Neural progenitor cell (in vitro differentiated cells): ENCODE data around the gene CD200R1L. TPM values are rescaled to one million over a fixed set of nuclear protein-coding genes. Genes with fewer than 3 reads are reported as not detected.

Source experiments
- DNase-seq: peaks from one replicate; pipeline ENCODE4 v3.0.0-alpha.2; 2016; ENCODE audit warnings: low spot score
- H2AFZ ChIP-seq: fragments of 200-600 bp; sonication (generic); replicated peaks from 2 replicates; pipeline ENCODE4 v1.6.1; 2016; ENCODE audit warnings: antibody characterized with exemption
- H3F3A ChIP-seq: fragments of 200-600 bp; sonication (generic); 2 replicates; pipeline ENCODE4 v1.6.1; 2016; ENCODE audit warnings: antibody characterized with exemption, low read depth
- H3K27ac ChIP-seq: fragments of 200-600 bp; sonication (generic); 2 replicates; pipeline ENCODE4 v1.5.1; 2016; ENCODE audit warnings: mild to moderate bottlenecking
- H3K27me3 ChIP-seq: fragments of 200-600 bp; sonication (generic); 2 replicates; pipeline ENCODE4 v1.6.1; 2016; ENCODE audit warnings: mild to moderate bottlenecking, moderate library complexity
- H3K36me3 ChIP-seq: fragments of 200-600 bp; sonication (generic); 2 replicates; pipeline ENCODE4 v1.5.1; 2016
- H3K4me1 ChIP-seq: fragments of 200-600 bp; sonication (generic); 2 replicates; pipeline ENCODE4 v1.6.1; 2016; ENCODE audit warnings: mixed run types
- H3K4me2 ChIP-seq: fragments of 200-600 bp; sonication (generic); 2 replicates; pipeline ENCODE4 v1.6.1; 2016
- H3K4me3 ChIP-seq: fragments of 200-600 bp; sonication (generic); 2 replicates; pipeline ENCODE4 v1.5.1; 2016
- H3K79me2 ChIP-seq: fragments of 200-600 bp; sonication (generic); 2 replicates; pipeline ENCODE4 v1.6.1; 2016; ENCODE audit warnings: low read depth
- H3K9ac ChIP-seq: fragments of 200-600 bp; sonication (generic); 2 replicates; pipeline ENCODE4 v1.6.1; 2016
- H3K9me3 ChIP-seq: fragments of 200-600 bp; sonication (generic); 2 replicates; pipeline ENCODE4 v1.5.1; 2016; ENCODE audit warnings: low read depth
- H4K20me1 ChIP-seq: fragments of 200-600 bp; sonication (generic); 2 replicates; pipeline ENCODE4 v1.6.1; 2016; ENCODE audit warnings: low read depth
- H3K27ac Mint-ChIP-seq: 3 replicates; pipeline ENCODE4 v1.8.0; 2021; ENCODE audit warnings: mixed read lengths
- H3K27me3 Mint-ChIP-seq: 2 replicates; pipeline ENCODE4 v1.8.0; 2022; ENCODE audit warnings: low read depth, mild to moderate bottlenecking, inconsistent platforms, moderate library complexity, mixed read lengths; ENCODE audit not compliant: insufficient read depth
- H3K36me3 Mint-ChIP-seq: 3 replicates; pipeline ENCODE4 v1.8.0; 2021; ENCODE audit warnings: mixed read lengths
- H3K4me1 Mint-ChIP-seq: 3 replicates; pipeline ENCODE4 v1.8.0; 2021; ENCODE audit warnings: mixed read lengths
- H3K4me3 Mint-ChIP-seq: 3 replicates; pipeline ENCODE4 v1.8.0; 2021; ENCODE audit warnings: mild to moderate bottlenecking, moderate library complexity, mixed read lengths
- H3K9me3 Mint-ChIP-seq: 3 replicates; pipeline ENCODE4 v1.8.0; 2020; ENCODE audit warnings: mixed read lengths
- EZH2 ChIP-seq: fragments of 200-600 bp; sonication (generic); IDR thresholded peaks from 2 replicates; pipeline ENCODE4 v1.6.1; 2017; ENCODE audit warnings: antibody characterized with exemption, mild to moderate bottlenecking, moderate library complexity
- EZH2phosphoT487 ChIP-seq: fragments of 200-600 bp; sonication (generic); IDR thresholded peaks from 2 replicates; pipeline ENCODE4 v1.6.1; 2017; ENCODE audit warnings: antibody characterized with exemption
- total RNA-seq: library from RNA; depleted of rRNA; stranded (reverse); fragments of >200 nt; gene quantifications from 2 replicates; pipeline ENCODE4 v1.2.3, GENCODE V29; 2015; ENCODE audit warnings: low replicate concordance
- TF ChIP-seq, protein P1 (sequence below): fragments of 200-600 bp; sonication (generic); IDR thresholded peaks from 2 replicates; pipeline ENCODE4 v1.5.1; 2017; ENCODE audit warnings: antibody characterized with exemption, mild to moderate bottlenecking

Gene CD200R1L, protein sequence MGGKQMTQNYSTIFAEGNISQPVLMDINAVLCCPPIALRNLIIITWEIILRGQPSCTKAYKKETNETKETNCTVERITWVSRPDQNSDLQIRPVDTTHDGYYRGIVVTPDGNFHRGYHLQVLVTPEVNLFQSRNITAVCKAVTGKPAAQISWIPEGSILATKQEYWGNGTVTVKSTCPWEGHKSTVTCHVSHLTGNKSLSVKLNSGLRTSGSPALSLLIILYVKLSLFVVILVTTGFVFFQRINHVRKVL
- total RNA-seq = not detected in 2 replicates

DNA sequence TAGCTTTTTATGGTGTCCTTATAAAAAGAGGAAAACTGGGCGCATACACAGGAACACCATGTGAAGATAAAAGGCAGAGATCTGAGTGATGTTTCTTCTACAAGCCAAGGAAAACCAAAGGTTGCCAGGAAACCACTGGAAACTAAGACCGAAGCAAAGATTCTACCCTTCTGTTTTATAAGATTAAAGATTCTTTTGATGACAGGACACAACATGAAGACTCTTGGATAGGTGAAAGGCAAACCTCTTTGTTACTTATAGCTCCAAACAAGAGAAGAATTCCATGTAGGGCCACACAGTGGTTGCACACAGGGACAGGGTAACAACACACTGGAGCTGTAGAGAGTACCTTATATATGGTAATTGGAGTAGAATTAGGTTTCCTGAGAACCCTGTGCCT lies at the start of gene CD200R1L:
CD200R1L (minus strand) TSS at position 101 of the 400 bp plus-strand sequence. CDS start 17,497 bp downstream, outside the sequence.
- Mint-ChIP-seq H3K36me3 (no peaks in the 10 kb centered on the region), H3K9me3 (peaks cover 17% of the 10 kb centered on the region), H3K4me3 (no peak within 1 kb of the TSS), H3K27ac (no peak within 1 kb of the TSS), H3K27me3 (no peaks in the 10 kb centered on the region), H3K4me1 (peaks cover 2% of the 10 kb centered on the region)
- Histone ChIP-seq H3F3A (no peaks in the 10 kb centered on the region), H3K9me3 (peaks cover 1% of the 10 kb centered on the region), H2AFZ (no peak within 1 kb of the TSS), H3K36me3 (no peaks in the 10 kb centered on the region), H3K4me2 (no peak within 1 kb of the TSS), H3K27me3 (no peaks in the 10 kb centered on the region), H4K20me1 (no peaks in the 10 kb centered on the region), H3K4me1 (no peaks in the 10 kb centered on the region), H3K4me3 (no peak within 1 kb of the TSS), H3K79me2 (no peaks in the 10 kb centered on the region), H3K27ac (no peak within 1 kb of the TSS), H3K9ac (no peak within 1 kb of the TSS)
- no peak for DNase-seq
- no peak for TF ChIP-seq EZH2phosphoT487
- TF ChIP-seq EZH2 = no peak
- TF ChIP-seq, protein P1, sequence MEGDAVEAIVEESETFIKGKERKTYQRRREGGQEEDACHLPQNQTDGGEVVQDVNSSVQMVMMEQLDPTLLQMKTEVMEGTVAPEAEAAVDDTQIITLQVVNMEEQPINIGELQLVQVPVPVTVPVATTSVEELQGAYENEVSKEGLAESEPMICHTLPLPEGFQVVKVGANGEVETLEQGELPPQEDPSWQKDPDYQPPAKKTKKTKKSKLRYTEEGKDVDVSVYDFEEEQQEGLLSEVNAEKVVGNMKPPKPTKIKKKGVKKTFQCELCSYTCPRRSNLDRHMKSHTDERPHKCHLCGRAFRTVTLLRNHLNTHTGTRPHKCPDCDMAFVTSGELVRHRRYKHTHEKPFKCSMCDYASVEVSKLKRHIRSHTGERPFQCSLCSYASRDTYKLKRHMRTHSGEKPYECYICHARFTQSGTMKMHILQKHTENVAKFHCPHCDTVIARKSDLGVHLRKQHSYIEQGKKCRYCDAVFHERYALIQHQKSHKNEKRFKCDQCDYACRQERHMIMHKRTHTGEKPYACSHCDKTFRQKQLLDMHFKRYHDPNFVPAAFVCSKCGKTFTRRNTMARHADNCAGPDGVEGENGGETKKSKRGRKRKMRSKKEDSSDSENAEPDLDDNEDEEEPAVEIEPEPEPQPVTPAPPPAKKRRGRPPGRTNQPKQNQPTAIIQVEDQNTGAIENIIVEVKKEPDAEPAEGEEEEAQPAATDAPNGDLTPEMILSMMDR = no peak

DNA sequence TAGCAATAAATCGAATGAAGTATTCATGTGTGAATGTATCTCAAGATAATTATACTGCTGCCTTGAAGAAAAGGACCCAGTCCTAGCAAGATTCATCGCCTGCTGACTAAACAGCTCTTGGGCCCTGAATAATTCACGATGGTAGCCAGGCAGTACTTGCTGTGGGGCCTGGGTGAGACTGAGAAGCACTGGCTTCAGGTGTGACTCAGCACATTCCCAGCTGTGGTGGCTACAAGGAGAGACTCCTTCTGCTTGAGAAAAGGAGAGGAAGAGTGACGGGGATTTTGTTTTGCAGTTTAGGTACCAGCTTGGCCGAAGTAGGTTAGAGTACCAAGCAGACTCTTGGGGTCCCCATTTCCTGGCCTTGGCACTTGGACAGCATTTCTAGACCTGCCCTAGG lies 47.6 kb upstream of the CD200R1L start:
- no peak overlapping the region for H3K27ac Mint-ChIP-seq

DNA sequence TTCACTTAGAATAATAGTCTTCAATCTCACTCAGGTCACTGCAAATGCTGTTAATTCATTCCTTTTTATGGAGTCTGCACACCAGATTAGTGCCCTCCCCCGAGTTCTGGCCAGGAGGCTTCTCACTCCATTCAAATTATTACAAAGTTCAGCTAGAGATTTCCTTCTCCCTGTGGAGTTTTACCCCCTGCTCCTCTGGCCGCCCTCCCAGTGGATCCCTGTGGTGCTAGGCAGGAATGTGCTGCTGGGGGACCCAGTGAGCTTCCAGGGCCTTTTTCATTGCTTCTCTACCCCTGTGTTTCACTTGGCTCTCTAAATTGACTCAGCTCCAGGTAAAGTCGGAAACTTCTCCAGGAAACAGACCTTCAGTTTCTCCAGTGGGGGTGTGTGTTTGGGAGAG lies 42.7 kb upstream of the CD200R1L start:
- H3K27me3 Mint-ChIP-seq = peaks cover 2% of the 10 kb centered on the region
- Histone ChIP-seq H3K27ac (no peak overlapping the region), H3K4me3 (no peak overlapping the region), H3K27me3 (no peaks in the 10 kb centered on the region), H2AFZ (peak overlapping the region; percentile 91), H3K79me2 (no peaks in the 10 kb centered on the region), H3K4me1 (peaks cover 11% of the 10 kb centered on the region), H3K9me3 (no peaks in the 10 kb centered on the region), H3F3A (no peaks in the 10 kb centered on the region), H3K9ac (no peak overlapping the region), H3K4me2 (peak overlapping the region; percentile 18), H4K20me1 (no peaks in the 10 kb centered on the region), H3K36me3 (no peaks in the 10 kb centered on the region)
- no peak overlapping the region for H3K4me3 Mint-ChIP-seq
- no peak overlapping the region for H3K27ac Mint-ChIP-seq
- peaks cover 2% of the 10 kb centered on the region for H3K9me3 Mint-ChIP-seq
- no peak for DNase-seq
- H3K36me3 Mint-ChIP-seq = no peaks in the 10 kb centered on the region
- H3K4me1 Mint-ChIP-seq = peaks cover 11% of the 10 kb centered on the region
- TF ChIP-seq, protein P1 = no peak
- TF ChIP-seq EZH2phosphoT487 (no peak), EZH2 (no peak)

More for the DNA sequence above, 47.6 kb upstream of the CD200R1L start:
- Histone ChIP-seq H3F3A (no peaks in the 10 kb centered on the region), H3K27me3 (no peaks in the 10 kb centered on the region), H3K4me1 (peaks cover 13% of the 10 kb centered on the region), H2AFZ (peak overlapping the region; percentile 93), H3K4me3 (no peak overlapping the region), H3K9me3 (no peaks in the 10 kb centered on the region), H3K4me2 (no peak overlapping the region), H3K79me2 (no peaks in the 10 kb centered on the region), H4K20me1 (no peaks in the 10 kb centered on the region), H3K9ac (no peak overlapping the region), H3K27ac (no peak overlapping the region), H3K36me3 (no peaks in the 10 kb centered on the region)
- H3K4me3 Mint-ChIP-seq = no peak overlapping the region
- peaks cover 7% of the 10 kb centered on the region for H3K4me1 Mint-ChIP-seq
- DNase-seq = peak; percentile 20
- no peaks in the 10 kb centered on the region for H3K36me3 Mint-ChIP-seq
- peaks cover 2% of the 10 kb centered on the region for H3K9me3 Mint-ChIP-seq
- TF ChIP-seq EZH2phosphoT487 (no peak), EZH2 (no peak)
- TF ChIP-seq, protein P1 = no peak
- H3K27me3 Mint-ChIP-seq = no peaks in the 10 kb centered on the region
